HG03280 (cell line): ENCODE data around the gene ZBTB32.

Experiments used
- ATAC-seq: cut with Tn5 transposase; IDR thresholded peaks from one replicate; pipeline ENCODE4 v1.9.1; 2021; ENCODE audit warnings: mild to moderate bottlenecking, moderate library complexity; ENCODE audit not compliant: unreplicated experiment

ZBTB32 gene

GRCh38 chr19:35695895-35696422, 8.4 kb upstream of the ZBTB32 start:
- no peak for ATAC-seq

- no peak for ATAC-seq
These were observed 7.5 kb upstream of the ZBTB32 start for GRCh38 chr19:35696835-35697234.

DNA sequence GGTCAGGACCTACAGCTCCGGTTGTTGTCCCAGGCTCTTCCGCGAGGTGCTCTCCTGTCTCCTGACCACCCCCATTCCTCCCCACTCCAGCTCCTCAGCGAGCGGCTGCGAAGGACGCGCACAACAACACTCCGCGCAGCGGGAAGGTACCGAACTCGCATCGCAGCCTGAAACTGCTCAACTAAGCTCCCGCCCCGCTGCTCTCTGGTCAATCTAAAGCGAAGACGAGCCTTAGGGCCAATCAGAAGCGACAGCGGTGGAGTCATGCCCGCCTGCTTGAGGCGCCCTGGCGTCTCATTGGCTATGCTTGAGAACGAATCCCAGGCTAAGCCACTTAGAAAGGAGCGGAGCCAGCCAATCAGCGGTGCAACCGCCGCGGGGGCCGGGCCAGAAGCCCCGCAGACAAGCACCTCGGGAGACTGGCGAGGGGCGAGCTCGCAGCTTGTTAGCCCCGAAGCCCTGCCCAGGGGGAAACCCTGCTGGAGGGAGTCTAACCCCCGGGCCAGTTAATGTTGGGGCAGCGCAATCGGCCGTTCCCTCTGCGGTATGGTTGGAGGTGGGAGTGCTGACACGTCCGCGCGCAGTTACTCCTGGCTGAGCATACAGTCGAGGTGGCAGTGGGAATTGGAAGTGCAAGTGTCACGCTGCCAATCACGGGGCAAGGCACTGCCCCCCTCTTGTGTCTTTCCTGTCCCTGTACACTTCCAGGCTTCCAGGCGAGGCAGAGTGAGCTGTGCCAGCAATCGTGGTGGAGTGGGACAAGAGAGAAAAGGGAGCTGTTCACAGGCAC, 1.9 kb upstream of the ZBTB32 start:
- ATAC-seq, result peak; percentile 95

DNA sequence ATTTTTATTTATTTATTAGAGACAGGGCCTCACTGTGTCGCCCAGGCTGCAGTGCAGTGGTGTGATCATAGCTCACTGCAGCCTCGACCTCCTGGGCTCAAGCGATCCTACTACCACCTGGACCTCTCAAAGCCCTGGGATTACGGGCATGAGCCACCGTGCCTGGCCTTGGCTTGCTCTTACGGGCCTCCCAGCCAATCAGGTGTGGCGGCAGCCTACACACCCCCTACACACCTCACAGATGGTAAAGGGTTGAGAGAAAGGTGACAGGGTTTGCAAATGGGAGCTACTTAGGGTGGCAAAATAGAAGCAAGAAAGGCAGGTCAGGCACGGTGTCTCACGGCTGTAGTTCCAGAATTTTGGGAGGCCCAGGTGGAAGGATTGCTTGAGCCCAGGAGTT, 1.0 kb upstream of the ZBTB32 start:
- no peak for ATAC-seq

- no peak for ATAC-seq
These were observed 4.0 kb downstream of the ZBTB32 start for GRCh38 chr19:35708391-35708790.

GRCh38 chr19:35710784-35711723, 6.7 kb downstream of the ZBTB32 start:
- no peak for ATAC-seq

- no peak for ATAC-seq
These were observed 8.5 kb downstream of the ZBTB32 start for GRCh38 chr19:35712567-35713505.

DNA sequence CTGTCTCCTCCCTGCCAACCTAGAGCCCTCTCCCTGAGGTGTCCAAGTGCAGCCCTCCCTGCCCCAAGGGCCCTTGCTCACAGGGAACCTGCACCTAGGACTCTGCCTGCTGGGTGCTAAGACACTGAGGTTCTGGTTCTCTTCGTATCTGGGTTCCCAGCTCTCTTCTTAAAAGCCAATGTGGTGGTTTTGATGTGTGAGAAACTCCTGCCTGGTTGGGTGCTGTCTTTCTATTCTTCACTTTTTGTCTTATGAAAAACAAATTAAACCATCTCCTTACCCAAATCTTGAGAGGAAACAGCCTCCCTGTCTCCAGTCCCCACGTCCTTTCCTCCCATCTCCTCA, 9.1 kb downstream of the ZBTB32 start:
- ATAC-seq, result no peak

DNA sequence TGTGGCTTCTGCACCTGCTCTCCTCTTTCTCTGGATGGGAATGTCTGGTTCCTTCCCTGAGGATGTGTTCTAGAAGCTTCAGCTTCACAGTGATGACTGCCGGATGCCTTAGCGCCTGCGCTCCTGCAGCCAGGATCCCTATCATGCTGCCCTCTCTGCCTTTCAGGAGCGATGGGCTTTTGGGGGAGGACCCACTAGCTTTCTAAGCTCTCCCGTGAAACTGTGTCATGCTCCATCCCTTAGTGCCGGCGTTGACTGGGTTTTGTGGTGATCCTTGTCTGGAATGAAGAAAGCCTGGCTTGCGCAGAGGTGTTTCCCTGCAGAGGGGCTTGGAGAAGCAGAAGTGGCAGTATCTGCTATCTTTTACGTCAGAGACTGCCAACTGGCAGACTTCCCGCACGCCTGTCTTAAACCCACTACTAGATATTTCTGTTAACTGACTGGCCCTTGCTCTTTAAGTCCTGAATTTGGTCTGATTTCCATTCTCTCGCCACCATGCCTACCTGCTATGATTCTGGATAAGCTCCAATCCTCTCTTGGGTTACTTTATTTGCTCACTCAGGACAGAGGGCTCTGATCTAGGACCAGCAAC, 9.6 kb downstream of the ZBTB32 start:
- no peak for ATAC-seq

- ATAC-seq, result no peak
These were observed 10.4 kb downstream of the ZBTB32 start for GRCh38 chr19:35714601-35715354.

- ATAC-seq, result no peak
These were observed 11.0 kb downstream of the ZBTB32 start for GRCh38 chr19:35715355-35715809.

- no peak for ATAC-seq
These were observed 11.8 kb downstream of the ZBTB32 start for GRCh38 chr19:35715981-35716800.

GRCh38 chr19:35716801-35717664, 12.7 kb downstream of the ZBTB32 start:
- ATAC-seq, result peak; percentile 57

- ATAC-seq, result peak; percentile 48
These were observed 13.4 kb downstream of the ZBTB32 start, which contains the start of gene KMT2B for GRCh38 chr19:35717665-35718344. KMT2B (plus strand) TSS chr19:35718003; CDS start chr19:35718019, 16 bp downstream.

- ATAC-seq, result no peak
These were observed 14.1 kb downstream of the ZBTB32 start for GRCh38 chr19:35718345-35719041.

GRCh38 chr19:35719402-35720162, 15.2 kb downstream of the ZBTB32 start:
- no peak for ATAC-seq
